Esophagus squamous epithelium (tissue), 5 donors: ENCODE data around the gene OR13J1. TPM values are rescaled to one million over a fixed set of nuclear protein-coding genes. Genes with fewer than 3 reads are reported as not detected.
A peak's percentile ranks its signal among the peaks of the same experiment; 100 is the strongest.

Source experiments
- DNase-seq: peaks from one replicate; lab custom pipeline; 2025; lab: John Stamatoyannopoulos, UW
- H3K27ac ChIP-seq, 4 donors: fragments of 200-600 bp; sonication (generic); one replicate each; pipeline ENCODE4 v1.5.1; 2016 to 2019; ENCODE audit warnings: mild to moderate bottlenecking in 1 of 4
- H3K27me3 ChIP-seq, 4 donors: fragments of 200-600 bp; sonication (generic); 1 replicate in 3 of 4; 2 replicates in 1 of 4; pipeline versions ENCODE4 v1.5.1 to v1.6.0; 2017 to 2021; ENCODE audit warnings: antibody characterized with exemption in 1 of 4
- H3K36me3 ChIP-seq, 3 donors: fragments of 200-600 bp; sonication (generic); one replicate each; pipeline ENCODE4 v1.5.1; 2016 to 2019
- H3K4me1 ChIP-seq, 3 donors: fragments of 200-600 bp; sonication (generic); one replicate each; pipeline ENCODE4 v1.5.1; 2017 to 2019
- H3K4me3 ChIP-seq, 4 donors: fragments of 200-600 bp; sonication (generic); 1 replicate in 3 of 4; 2 replicates in 1 of 4; pipeline ENCODE4 v1.5.1; 2016 to 2019; ENCODE audit warnings: mild to moderate bottlenecking in 2 of 4, moderate library complexity in 1 of 4
- H3K9me3 ChIP-seq, 3 donors: fragments of 200-600 bp; sonication (generic); one replicate each; pipeline ENCODE4 v1.5.1; 2016 to 2019
- CTCF ChIP-seq, 6 experiments: fragments of 450-650 bp in 4 of 6; fragments of 200-600 bp in 2 of 6; sonication (generic) in 2 of 6; IDR thresholded peaks; one replicate each; pipeline ENCODE4 v1.5.1; 2016 to 2019; ENCODE audit warnings: antibody characterized with exemption in 6 of 6, mild to moderate bottlenecking in 4 of 6, moderate library complexity in 4 of 6
- POLR2A ChIP-seq, 4 donors: fragments of 450-650 bp; IDR thresholded peaks; one replicate each; pipeline ENCODE4 v1.6.1; 2017; ENCODE audit warnings: antibody characterized with exemption in 4 of 4, mild to moderate bottlenecking in 4 of 4, moderate library complexity in 3 of 4
- WGBS, 2 donors: methylation state at CpG; one replicate each; pipeline ENCODE4 v1.1.5; 2018; 5-methylcytosine and 5-hydroxymethylcytosine counted together
- intact Hi-C: fragments of 100-400 bp; cut with DNase I; formaldehyde crosslinking; loops from one replicate; pipeline ENCODE4 v1.15.0; 2022
- total RNA-seq, 4 donors: library from RNA; depleted of rRNA; stranded (reverse); fragments of >200 nt; gene quantifications; one replicate each; pipeline ENCODE4 v1.1.0, GENCODE V29; 2016
- donor health status: DM: yes; HTN: yes; CAD: no.

The OR13J1 gene
- total RNA-seq, 4 donors from 2014 or later = not detected

- Histone ChIP-seq H3K4me3 (no peak overlapping the region), H3K36me3 (no peaks in the 10 kb centered on the region), H3K9me3 (no peaks in the 10 kb centered on the region), H3K27me3 (peaks cover 0 to 24% (median 0%) of the 10 kb centered on the region in 4 donors), H3K4me1 (peaks cover 8 to 44% (median 11%) of the 10 kb centered on the region in 3 donors), H3K27ac (no peak overlapping the region)
- 100% methylated on average over 1 of the region's 3 CpGs for WGBS, 2 donors
- intact Hi-C loops = no loop called here
- TF ChIP-seq POLR2A (IDR thresholded peaks at IDR 0.05) (no peak), CTCF (IDR thresholded peaks at IDR 0.05) (peak in 3 of 6 experiments; percentile 6 to 40 (median 9))
- DNase-seq = no peak
Observed at GRCh38 chr9:35835216-35835632, 35.0 kb downstream of the OR13J1 start.

- intact Hi-C loops = no loop called here
Observed at GRCh38 chr9:35834260-35835215, 35.7 kb downstream of the OR13J1 start.

GRCh38 chr9:35832814-35833213 is 37.4 kb downstream of the OR13J1 start:
- TF ChIP-seq CTCF (IDR thresholded peaks at IDR 0.05) (no peak), POLR2A (IDR thresholded peaks at IDR 0.05) (no peak)
- intact Hi-C loops = no loop called here
- Histone ChIP-seq H3K27me3 (peaks cover 0 to 7% (median 0%) of the 10 kb centered on the region in 4 donors), H3K4me3 (no peak overlapping the region), H3K9me3 (no peaks in the 10 kb centered on the region), H3K27ac (peak overlapping the region in 2 of 4 donors; percentile 31 to 41), H3K36me3 (no peaks in the 10 kb centered on the region), H3K4me1 (peaks cover 17 to 63% (median 18%) of the 10 kb centered on the region in 3 donors)
- no peak for DNase-seq
- WGBS, 2 donors = 75 to 76% methylated on average over 5 of the region's 5 CpGs

More at GRCh38 chr9:35834260-35835215, 35.7 kb downstream of the OR13J1 start:
- WGBS, 2 donors = 73 to 85% methylated on average over 10 to 11 of the region's 14 CpGs
- H3K36me3 ChIP-seq = no peaks in the 10 kb centered on the region
- H3K4me1 ChIP-seq = peaks cover 11 to 51% (median 14%) of the 10 kb centered on the region in 3 donors
- peak overlapping the region in 1 of 4 donors; percentile 41 for H3K27ac ChIP-seq
- no peak overlapping the region for H3K4me3 ChIP-seq
- no peaks in the 10 kb centered on the region for H3K9me3 ChIP-seq
- DNase-seq = no peak
- TF ChIP-seq POLR2A (IDR thresholded peaks at IDR 0.05) (no peak), CTCF (IDR thresholded peaks at IDR 0.05) (no peak)
- H3K27me3 ChIP-seq = peaks cover 0 to 17% (median 0%) of the 10 kb centered on the region in 4 donors

- Histone ChIP-seq H3K4me1 (peaks cover 17 to 74% (median 18%) of the 10 kb centered on the region in 3 donors), H3K36me3 (no peaks in the 10 kb centered on the region), H3K27ac (no peak overlapping the region), H3K4me3 (no peak overlapping the region), H3K9me3 (no peaks in the 10 kb centered on the region), H3K27me3 (no peaks in the 10 kb centered on the region)
- 79 to 82% methylated on average over 4 of the region's 4 CpGs for WGBS, 2 donors
- TF ChIP-seq CTCF (IDR thresholded peaks at IDR 0.05) (no peak), POLR2A (IDR thresholded peaks at IDR 0.05) (no peak)
- DNase-seq = no peak
- intact Hi-C loops = no loop called here
Observed at GRCh38 chr9:35831040-35831439, 39.2 kb downstream of the OR13J1 start.

GRCh38 chr9:35829764-35830096 is 40.5 kb downstream of the OR13J1 start:
- Histone ChIP-seq H3K36me3 (no peaks in the 10 kb centered on the region), H3K9me3 (no peaks in the 10 kb centered on the region), H3K27ac (peak overlapping the region; percentile 79 to 99 (median 90)), H3K27me3 (no peaks in the 10 kb centered on the region), H3K4me1 (peaks cover 17 to 71% (median 18%) of the 10 kb centered on the region in 3 donors), H3K4me3 (peak overlapping the region; percentile 55 to 94 (median 80))
- TF ChIP-seq POLR2A (IDR thresholded peaks at IDR 0.05) = no peak
- no peak for TF ChIP-seq CTCF (IDR thresholded peaks at IDR 0.05)
- no peak for DNase-seq
- WGBS, 2 donors = 20 to 40% methylated on average over 1 of the region's 2 CpGs
- intact Hi-C loops = no loop called here
